ENCODE measurements around the gene RBFOX2. TPM values are rescaled to one million over a fixed set of nuclear protein-coding genes. Genes with fewer than 3 reads are reported as not detected.

Gene RBFOX2
- total RNA-seq, 2 experiments from 2014 or later = 54.3 to 78.7 TPM

DNA sequence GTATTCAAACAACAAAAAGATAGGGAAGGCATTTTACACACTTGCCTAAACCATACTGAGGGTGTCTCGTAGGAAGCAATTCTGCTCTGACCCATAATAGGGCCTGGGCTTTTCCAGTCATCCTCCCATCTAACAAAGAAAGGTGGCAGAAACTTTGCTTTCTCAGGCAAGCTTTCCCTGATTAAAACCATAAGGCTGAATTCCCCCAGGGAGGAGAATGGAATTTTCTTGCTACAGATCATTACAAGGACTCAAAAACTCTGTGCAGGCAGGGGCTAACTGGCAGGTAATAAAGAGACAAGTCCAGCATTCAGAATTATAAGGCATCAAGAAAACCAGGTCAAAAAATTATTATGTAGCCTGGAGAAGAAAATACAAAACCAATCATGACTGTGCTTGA is 90.4 kb downstream of the RBFOX2 start:
- no peak overlapping the region for H2AFZ ChIP-seq (ENCODE audit: low read length)
- H4K20me1 ChIP-seq (ENCODE audit: insufficient read depth, low read length) = peaks cover 7% of the 10 kb centered on the region; the same call in 1 of the 2 replicates
- DNase-seq (ENCODE audit: low spot score) = no peak
- H3K36me3 ChIP-seq (ENCODE audit: insufficient read depth, low read length) = peaks cover 9% of the 10 kb centered on the region; the same call in 1 of the 2 replicates
- no peak overlapping the region for H3K4me3 ChIP-seq (ENCODE audit: low read depth, low read length, poor library complexity, severe bottlenecking)
- H3K4me2 ChIP-seq (ENCODE audit: low read length) = no peak overlapping the region
- no peaks in the 10 kb centered on the region for H3K9me3 ChIP-seq (ENCODE audit: low read length)
- no peaks in the 10 kb centered on the region for H3K79me2 ChIP-seq (ENCODE audit: insufficient read depth, low read depth, low read length)
- H3K4me1 ChIP-seq (ENCODE audit: insufficient read depth, low read length, poor library complexity, severe bottlenecking) = no peaks in the 10 kb centered on the region
- ChIA-PET CTCF (ENCODE audit: unreplicated experiment) (interaction anchor here (0.7 kb wide), 1 partner anchor 119 kb away, joined by 3 read pairs; no protein-coding TSS in a partner anchor), POLR2A (no interaction called here)
- TF ChIP-seq CTCF (conservative IDR thresholded peaks at IDR 0.05; ENCODE audit: low read length) (no peak), EZH2phosphoT487 (IDR thresholded peaks at IDR 0.05; ENCODE audit: borderline replicate concordance, low read depth, low read length) (no peak)
- no peak overlapping the region for H3K27ac ChIP-seq (ENCODE audit: low read depth, low read length, poor library complexity, severe bottlenecking)
- H3K9me2 ChIP-seq (ENCODE audit: insufficient read depth, low read length) = no peaks in the 10 kb centered on the region
- BruUV-seq (replicated peaks) = no TSS peak
- intact Hi-C loops (cut with micrococcal nuclease; ENCODE audit: unreplicated experiment) = no loop called here

DNA sequence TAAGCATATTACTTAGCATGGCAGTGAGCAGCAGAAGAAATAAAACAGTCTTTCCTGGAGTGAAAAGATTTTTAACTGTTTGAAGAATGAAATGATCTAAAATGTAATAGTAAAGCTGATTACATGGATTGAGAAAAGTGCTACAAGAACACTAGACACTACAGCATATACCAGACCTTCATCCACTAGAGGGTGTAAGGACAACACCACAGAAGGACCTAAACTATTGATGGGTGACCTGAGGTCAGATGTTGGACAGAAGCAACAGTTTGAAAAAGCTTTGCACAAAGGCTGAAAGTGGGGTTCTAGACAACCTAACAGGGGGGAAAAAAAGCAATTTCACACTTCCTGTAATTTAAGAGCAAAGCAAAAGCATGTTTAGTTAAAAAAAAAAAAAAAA is 97.7 kb downstream of the RBFOX2 start:
- intact Hi-C loops (cut with micrococcal nuclease; ENCODE audit: unreplicated experiment) = loop anchor here (1.0 to 2.0 kb wide), 5 partner anchors 86 to 249 kb away; partner anchors contain the start of gene RBFOX2
- DNase-seq (ENCODE audit: low spot score) = peak; percentile 80
- no peaks in the 10 kb centered on the region for H3K9me3 ChIP-seq (ENCODE audit: low read length)
- no TSS peak for BruUV-seq (replicated peaks)
- ChIA-PET CTCF (ENCODE audit: unreplicated experiment) (no interaction called here), POLR2A (interaction anchor here (0.7 kb wide), 2 partner anchors 21 to 84 kb away, joined by 3 read pairs; no protein-coding TSS in a partner anchor)
- no peaks in the 10 kb centered on the region for H3K9me2 ChIP-seq (ENCODE audit: insufficient read depth, low read length)
- H3K79me2 ChIP-seq (ENCODE audit: insufficient read depth, low read depth, low read length) = no peaks in the 10 kb centered on the region; the same call in 1 of the 2 replicates
- no peak overlapping the region for H3K4me2 ChIP-seq (ENCODE audit: low read length)
- no peak overlapping the region for H2AFZ ChIP-seq (ENCODE audit: low read length)
- H3K4me1 ChIP-seq (ENCODE audit: insufficient read depth, low read length, poor library complexity, severe bottlenecking) = peaks cover 7% of the 10 kb centered on the region
- H3K36me3 ChIP-seq (ENCODE audit: insufficient read depth, low read length) = peaks cover 7% of the 10 kb centered on the region; the same call in 1 of the 2 replicates
- H4K20me1 ChIP-seq (ENCODE audit: insufficient read depth, low read length) = no peaks in the 10 kb centered on the region
- no peak overlapping the region for H3K27ac ChIP-seq (ENCODE audit: low read depth, low read length, poor library complexity, severe bottlenecking)
- TF ChIP-seq CTCF (conservative IDR thresholded peaks at IDR 0.05; ENCODE audit: low read length) (peak; percentile 93), EZH2phosphoT487 (IDR thresholded peaks at IDR 0.05; ENCODE audit: borderline replicate concordance, low read depth, low read length) (no peak)
- H3K4me3 ChIP-seq (ENCODE audit: low read depth, low read length, poor library complexity, severe bottlenecking) = no peak overlapping the region

DNA sequence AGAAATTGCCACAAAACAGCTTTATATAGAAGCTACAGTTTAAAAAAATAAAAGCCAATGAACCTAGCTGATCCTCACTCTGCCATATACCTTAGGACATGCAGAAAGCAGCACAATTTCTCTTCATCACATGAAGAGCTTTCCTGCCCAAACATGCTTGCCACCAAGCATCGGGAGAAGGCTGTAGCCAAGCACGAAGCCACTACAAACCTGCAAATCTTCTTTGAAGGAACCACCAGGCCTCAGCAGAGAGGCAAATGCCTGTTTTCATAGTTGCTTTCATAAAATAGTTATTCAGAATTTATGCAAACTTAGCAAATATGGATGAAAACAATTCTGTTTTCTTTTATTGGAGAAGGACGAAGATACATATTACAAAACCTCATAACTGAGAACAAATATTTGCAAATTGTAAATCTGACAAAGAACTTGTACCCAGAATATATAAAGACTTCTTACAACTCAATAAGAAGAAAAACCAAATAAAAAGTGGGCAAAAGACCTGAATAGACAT is 100.3 kb downstream of the RBFOX2 start:
- Histone ChIP-seq H3K4me3 (ENCODE audit: low read depth, low read length, poor library complexity, severe bottlenecking) (no peak overlapping the region), H3K4me2 (ENCODE audit: low read length) (no peak overlapping the region), H2AFZ (ENCODE audit: low read length) (no peak overlapping the region), H3K9me3 (ENCODE audit: low read length) (no peaks in the 10 kb centered on the region), H3K27ac (ENCODE audit: low read depth, low read length, poor library complexity, severe bottlenecking) (no peak overlapping the region), H3K36me3 (ENCODE audit: insufficient read depth, low read length) (no peaks in the 10 kb centered on the region), H3K79me2 (ENCODE audit: insufficient read depth, low read depth, low read length) (no peaks in the 10 kb centered on the region; the same call in 1 of the 2 replicates), H4K20me1 (ENCODE audit: insufficient read depth, low read length) (no peaks in the 10 kb centered on the region), H3K4me1 (ENCODE audit: insufficient read depth, low read length, poor library complexity, severe bottlenecking) (peaks cover 7% of the 10 kb centered on the region), H3K9me2 (ENCODE audit: insufficient read depth, low read length) (no peaks in the 10 kb centered on the region)
- DNase-seq (ENCODE audit: low spot score) = no peak
- TF ChIP-seq CTCF (conservative IDR thresholded peaks at IDR 0.05; ENCODE audit: low read length) (no peak), EZH2phosphoT487 (IDR thresholded peaks at IDR 0.05; ENCODE audit: borderline replicate concordance, low read depth, low read length) (no peak)
- CTCF ChIA-PET (ENCODE audit: unreplicated experiment) = interaction anchor here (0.6 kb wide), 1 partner anchor 127 kb away, joined by 5 read pairs; no protein-coding TSS in a partner anchor
- POLR2A ChIA-PET = interaction anchor here (0.6 to 0.8 kb wide), 2 partner anchors 122 to 293 kb away, joined by 4 to 5 read pairs; no protein-coding TSS in a partner anchor
- BruUV-seq (replicated peaks) = no TSS peak
- intact Hi-C loops (cut with micrococcal nuclease; ENCODE audit: unreplicated experiment) = no loop called here

All from OCI-LY7 (cell line).